Fibroblast of skin of back (primary cell): Measurements from ENCODE around the gene GNAI1.
A peak's percentile ranks its signal among the peaks of the same experiment; 100 is the strongest.

Experiments used
- DNase-seq: peaks from one replicate; pipeline ENCODE4 v3.0.0-alpha.2; 2013

Gene GNAI1

DNA sequence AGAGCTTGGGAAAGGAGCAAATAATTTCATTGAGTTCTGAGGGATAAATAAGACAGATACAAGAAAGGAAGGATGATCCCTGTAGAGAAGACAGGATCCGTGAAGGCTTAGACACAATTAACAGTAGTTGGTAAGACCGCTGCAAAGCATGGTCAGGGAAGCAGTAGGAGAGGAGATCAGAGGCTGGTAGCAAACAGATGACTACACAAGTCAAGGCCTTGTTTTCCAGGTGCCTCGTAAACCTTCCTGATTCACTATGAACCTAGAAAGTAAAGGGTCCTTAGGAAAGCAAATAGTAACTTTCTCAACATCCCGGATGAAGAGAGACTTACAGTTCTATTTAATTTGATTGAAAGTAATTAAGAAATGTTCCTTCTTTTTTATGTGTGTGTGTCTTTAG, 118.6 kb downstream of the GNAI1 start:
- no peak for DNase-seq

DNA sequence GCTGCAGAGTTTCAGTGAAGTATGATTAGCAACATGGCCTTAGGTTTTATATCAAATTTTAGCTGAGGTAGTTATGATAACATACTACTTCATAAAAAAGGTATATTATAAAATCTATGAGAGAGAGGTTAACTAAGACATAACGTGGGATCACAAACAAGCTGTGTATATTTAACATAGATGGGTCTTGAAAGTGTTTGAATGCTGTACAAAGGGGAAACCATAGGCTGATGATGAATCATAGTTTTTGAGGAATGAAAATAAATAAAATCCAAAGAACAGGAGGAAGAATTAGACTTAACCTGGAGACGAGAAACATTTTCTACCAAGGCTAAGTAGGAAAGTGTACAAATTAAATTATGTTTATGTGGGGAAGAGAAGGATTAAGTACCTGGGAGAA, 119.0 kb downstream of the GNAI1 start:
- DNase-seq = no peak

DNA sequence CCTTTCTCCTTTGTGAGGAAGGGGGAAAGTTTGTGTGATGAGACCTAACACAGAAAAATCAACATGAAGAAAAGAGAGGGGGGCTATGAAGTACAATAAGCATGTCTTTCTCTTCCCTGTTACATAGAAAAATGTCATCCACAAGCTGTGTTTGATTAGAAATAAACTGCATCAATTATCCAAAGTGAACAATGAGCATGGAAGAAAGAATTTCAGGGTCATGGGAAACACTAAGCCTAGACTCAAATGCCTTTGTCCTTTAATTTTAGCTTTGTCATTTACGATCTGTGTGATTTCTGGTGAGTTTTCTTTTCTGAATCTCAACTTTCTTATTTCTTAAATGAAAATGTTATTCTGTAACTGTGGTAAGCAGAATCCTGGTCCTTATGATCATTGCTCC, 121.0 kb downstream of the GNAI1 start:
- no peak for DNase-seq

DNA sequence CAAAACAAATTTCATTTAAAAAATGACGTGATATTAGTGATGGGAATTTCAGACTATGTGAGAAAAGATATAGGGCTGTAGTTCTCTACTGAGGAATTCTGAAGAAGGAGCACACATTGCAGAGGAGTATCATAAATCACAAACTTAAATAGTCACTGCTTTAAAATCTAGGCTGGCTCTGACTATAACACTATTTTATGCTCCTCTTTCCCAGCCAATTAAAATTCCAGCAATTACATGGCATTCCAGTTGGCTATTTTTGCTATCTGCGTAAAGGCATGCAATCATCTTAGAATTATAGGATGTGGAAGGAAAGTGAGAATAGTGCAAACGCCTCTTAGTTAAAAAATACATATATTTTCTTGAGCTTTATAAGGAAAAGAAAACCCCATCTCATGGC, 123.1 kb downstream of the GNAI1 start:
- DNase-seq = peak; percentile 46

DNA sequence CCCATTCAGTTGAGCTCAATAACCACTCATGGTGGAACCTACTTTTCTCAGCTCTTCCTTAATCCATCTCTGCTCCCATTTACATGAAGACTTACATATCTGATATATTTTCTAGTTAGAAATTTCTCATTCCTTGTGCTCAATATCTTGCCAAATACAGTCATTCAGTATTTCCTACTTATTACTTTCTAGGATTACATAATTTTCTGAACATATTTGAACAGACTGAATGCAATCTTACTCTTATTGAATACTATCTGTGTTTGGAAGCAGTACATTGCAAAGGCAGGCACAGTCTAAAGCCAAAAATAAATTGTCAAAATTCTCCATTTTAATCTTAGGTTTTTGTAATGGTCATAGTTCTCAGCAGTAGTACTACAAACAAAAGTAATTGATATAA, 126.0 kb downstream of the GNAI1 start:
- no peak for DNase-seq

DNA sequence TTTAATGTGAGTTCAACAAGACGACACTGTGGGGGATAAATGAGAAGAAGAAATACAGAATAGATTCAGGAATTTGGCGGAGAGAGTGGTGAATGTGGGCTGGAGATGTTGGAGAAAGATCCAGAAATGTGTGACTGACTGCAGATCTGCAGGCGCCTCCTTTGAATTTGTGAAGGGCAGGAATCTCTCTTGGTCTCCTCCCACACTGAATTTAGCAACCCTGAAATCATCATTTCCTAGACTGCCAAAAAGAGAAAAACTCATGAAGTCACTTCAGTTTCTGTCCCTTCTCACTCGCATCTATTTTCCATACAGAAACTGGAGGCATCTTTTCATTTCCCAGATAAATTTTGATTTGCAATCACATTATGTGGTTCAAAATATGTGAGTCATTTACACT, 128.7 kb downstream of the GNAI1 start:
- DNase-seq = no peak

DNA sequence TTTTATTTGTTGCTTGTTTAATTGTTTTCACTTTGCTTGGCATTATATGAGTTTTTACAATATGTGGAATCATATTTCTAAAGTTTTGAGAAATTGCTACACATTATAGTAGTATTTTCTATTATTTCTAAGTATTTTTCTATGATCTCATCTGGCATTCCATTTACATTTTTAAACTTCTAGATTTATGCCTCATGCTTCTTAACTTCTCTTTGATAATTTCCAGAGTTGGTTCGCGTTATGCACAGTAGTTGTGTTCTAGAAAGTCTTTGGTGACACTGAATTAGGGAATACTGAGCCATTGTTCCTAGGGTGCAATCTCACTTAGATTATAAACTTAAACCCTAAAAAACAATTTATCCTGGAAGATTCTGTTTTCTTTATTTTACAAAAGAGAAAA, 129.2 kb downstream of the GNAI1 start:
- peak; percentile 38 for DNase-seq

DNA sequence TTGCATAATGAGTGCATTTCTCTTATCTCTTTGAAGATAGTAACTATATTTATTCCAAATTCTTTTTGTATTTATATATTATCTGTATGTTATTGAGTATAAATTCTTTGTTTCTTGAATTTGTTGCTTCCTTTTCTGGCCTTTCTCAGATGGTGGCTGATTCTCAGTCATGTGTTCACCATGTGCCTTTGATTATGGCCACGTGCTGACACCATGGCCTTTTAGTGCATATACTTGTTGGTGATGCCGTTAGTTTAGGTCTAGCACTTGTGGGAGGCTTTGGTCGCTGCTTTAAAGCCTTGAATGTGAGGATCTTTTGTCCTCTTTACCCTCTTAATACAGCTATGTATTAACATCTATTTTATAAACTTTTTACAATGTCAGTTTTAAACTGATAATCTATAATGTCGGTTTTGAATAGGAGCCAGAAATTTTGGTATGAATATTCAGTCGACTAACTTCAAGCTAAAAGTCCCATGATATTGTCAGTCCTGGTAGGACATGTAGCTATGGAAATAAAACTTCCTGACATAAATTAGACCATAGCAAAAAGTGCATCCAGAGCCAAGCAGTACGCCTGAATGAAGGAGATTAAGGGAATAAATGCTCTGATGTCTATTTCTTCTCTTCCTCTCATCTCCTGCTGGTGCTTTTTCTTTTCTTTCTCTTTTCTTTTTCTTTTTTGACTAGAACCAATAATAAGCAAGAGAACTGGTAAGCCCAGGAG, 130.3 kb downstream of the GNAI1 start:
- DNase-seq = no peak

DNA sequence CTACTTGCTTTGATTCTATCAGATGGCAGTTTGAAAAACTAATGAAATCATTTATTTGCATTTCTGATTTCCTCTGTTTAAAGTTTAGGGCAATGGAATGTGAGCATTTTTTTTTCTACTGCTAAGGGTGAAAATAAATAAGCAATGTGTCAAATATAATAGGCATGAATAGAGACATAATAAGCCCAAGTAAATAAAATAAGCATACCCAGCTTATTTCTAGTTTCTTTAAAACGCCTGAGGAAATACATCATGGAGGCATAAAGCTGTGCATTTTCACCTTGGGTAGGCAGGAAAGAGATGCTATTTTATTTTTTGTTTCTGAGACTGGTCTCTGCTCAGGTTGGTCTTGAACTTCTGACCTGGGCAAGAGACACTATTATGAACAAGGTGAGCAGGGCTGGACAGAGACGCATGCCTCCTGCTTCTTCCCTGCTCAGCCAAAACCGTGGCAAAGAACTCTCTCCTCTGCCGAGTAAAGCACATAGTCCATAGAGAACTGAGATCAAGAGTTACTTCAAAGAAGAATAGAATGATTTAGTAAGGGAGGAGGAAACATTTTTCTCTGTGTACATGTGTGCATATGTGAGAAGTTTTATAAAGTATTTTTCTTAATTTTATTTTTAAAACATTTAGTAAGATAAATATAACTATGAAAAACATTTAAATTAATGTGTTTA, 138.1 kb downstream of the GNAI1 start:
- DNase-seq = peak; percentile 9

DNA sequence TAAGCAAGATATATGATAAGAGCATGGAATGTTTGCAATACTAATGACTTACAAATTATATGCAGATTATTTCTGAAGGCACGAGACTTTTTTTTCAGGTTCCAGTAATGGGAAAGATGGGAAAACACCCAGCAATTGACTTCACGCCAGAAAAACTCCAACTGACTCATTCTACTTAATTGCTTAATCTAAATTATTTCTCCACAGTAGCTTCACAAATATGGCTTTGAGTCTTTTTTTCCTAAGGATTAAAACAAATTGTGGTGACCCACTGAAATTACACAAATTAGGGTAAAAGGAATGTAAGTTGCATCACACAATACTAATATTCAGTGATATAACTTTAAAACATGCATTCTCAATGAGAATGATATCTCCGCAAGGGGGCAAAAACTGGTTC, 138.7 kb downstream of the GNAI1 start:
- no peak for DNase-seq

DNA sequence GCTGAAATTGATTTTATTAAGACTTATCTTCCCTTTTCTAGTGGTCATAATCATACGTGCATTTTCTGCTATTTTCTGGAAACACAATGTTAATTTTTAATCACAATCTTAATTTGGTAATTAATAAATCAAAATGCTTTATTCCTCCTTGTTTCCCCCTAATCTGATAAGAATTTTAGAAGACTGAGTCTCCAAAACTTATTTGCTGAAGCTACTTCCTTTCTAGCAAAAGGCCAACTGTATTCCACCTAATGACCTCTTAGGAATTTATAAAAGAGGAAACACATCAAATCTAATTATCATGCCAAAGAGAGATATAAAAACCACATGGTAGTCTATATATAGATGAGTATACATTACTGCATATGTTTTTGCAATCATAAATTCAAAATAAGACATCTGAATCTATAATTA, 140.6 kb downstream of the GNAI1 start:
- no peak for DNase-seq
